Immature natural killer cell (primary cell): Measurements from ENCODE around the gene SENP8. TPM values are rescaled to one million over a fixed set of nuclear protein-coding genes. Genes with fewer than 3 reads are reported as not detected.
"Not testable (repeated sequence)": the region's sequence is repeated elsewhere in the genome, so short reads cannot be mapped to it uniquely, and the experiment has no call there.

Source experiments
- DNase-seq, 3 donors: peaks; one replicate each; pipeline ENCODE4 v3.0.0; 2022; ENCODE audit warnings: mixed read lengths in 1 of 3
- H3K27ac Mint-ChIP-seq, 6 donors: one replicate each; pipeline ENCODE4 v1.8.0; 2020; ENCODE audit warnings: mixed read lengths in 6 of 6, mild to moderate bottlenecking in 5 of 6, inconsistent platforms in 4 of 6, moderate library complexity in 3 of 6
- H3K27me3 Mint-ChIP-seq, 3 donors: one replicate each; pipeline ENCODE4 v1.8.0; 2020 to 2021; ENCODE audit warnings: low read depth in 3 of 3, mild to moderate bottlenecking in 3 of 3, mixed read lengths in 3 of 3, moderate library complexity in 3 of 3, inconsistent platforms in 1 of 3
- H3K36me3 Mint-ChIP-seq, 3 donors: one replicate each; pipeline ENCODE4 v1.8.0; 2020; ENCODE audit warnings: mixed read lengths in 3 of 3, inconsistent platforms in 2 of 3, mild to moderate bottlenecking in 2 of 3
- H3K4me1 Mint-ChIP-seq, 2 donors: one replicate each; pipeline ENCODE4 v1.8.0; 2020; ENCODE audit warnings: inconsistent platforms in 2 of 2, mild to moderate bottlenecking in 2 of 2, mixed read lengths in 2 of 2, moderate library complexity in 1 of 2
- H3K4me3 Mint-ChIP-seq, 5 donors: one replicate each; pipeline ENCODE4 v1.8.0; 2020; ENCODE audit warnings: mild to moderate bottlenecking in 5 of 5, mixed read lengths in 5 of 5, inconsistent platforms in 3 of 5, moderate library complexity in 3 of 5
- H3K9me3 Mint-ChIP-seq, 6 donors: one replicate each; pipeline ENCODE4 v1.8.0; 2020; ENCODE audit warnings: mild to moderate bottlenecking in 6 of 6, mixed read lengths in 6 of 6, inconsistent platforms in 4 of 6, moderate library complexity in 3 of 6
- polyA plus RNA-seq, 3 donors: library from polyadenylated mRNA; unstranded; fragments of 300-500 nt; fragmentation: Illumina TruSeq; gene quantifications; one replicate each; pipeline ENCODE4 v1.2.3, GENCODE V29; 2021

SENP8 gene
- under 1 TPM in 2 of 3 donors, not detected in 1; 0.67 to 0.69 TPM for polyA plus RNA-seq

GRCh38 chr15:72118017-72118978, at the start of gene SENP8, which contains the start of gene MYO9A:
TSS of gene SENP8 (plus strand) at chr15:72118403. CDS start at chr15:72139624, 21,221 bp downstream.
TSS of gene MYO9A (minus strand) at chr15:72118150. CDS start at chr15:72046563, 71,587 bp downstream.
- Mint-ChIP-seq H3K4me1 (peaks cover 25% of the 10 kb centered on the region in 2 donors), H3K36me3 (no peaks in the 10 kb centered on the region), H3K9me3 (no peaks in the 10 kb centered on the region), H3K4me3 (peak within 1 kb of the TSS; percentile 95 to 98 (median 97)), H3K27me3 (peaks cover 3 to 11% (median 11%) of the 10 kb centered on the region in 3 donors), H3K27ac (peak within 1 kb of the TSS; percentile 95 to 99 (median 97))
- peak; percentile 97 to 98 (median 98) for DNase-seq

DNA sequence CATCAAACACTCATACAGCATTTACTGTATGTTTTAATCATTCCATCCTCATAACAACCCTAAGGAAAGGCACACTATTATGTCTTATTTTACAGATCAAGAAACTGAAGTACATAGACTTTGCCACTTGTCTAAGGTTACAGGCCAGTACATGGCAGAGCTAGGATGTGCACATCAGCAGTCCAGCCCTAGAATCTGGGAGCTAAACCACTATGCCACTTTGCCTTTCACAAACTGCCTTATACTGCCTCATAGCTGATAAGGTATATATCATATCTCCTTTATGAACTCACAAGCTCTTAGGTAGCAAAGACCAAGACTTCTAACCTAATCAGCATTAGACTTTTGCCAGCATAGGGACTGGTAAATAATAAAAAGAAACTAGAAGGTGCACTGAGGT, 49.3 kb upstream of the SENP8 start:
- no peak for DNase-seq
- Mint-ChIP-seq H3K27ac (no peak overlapping the region), H3K4me1 (peaks cover 5% of the 10 kb centered on the region in 2 donors), H3K36me3 (peaks cover 0 to 6% (median 1%) of the 10 kb centered on the region in 3 donors), H3K4me3 (no peak overlapping the region), H3K9me3 (no peaks in the 10 kb centered on the region), H3K27me3 (no peaks in the 10 kb centered on the region)

DNA sequence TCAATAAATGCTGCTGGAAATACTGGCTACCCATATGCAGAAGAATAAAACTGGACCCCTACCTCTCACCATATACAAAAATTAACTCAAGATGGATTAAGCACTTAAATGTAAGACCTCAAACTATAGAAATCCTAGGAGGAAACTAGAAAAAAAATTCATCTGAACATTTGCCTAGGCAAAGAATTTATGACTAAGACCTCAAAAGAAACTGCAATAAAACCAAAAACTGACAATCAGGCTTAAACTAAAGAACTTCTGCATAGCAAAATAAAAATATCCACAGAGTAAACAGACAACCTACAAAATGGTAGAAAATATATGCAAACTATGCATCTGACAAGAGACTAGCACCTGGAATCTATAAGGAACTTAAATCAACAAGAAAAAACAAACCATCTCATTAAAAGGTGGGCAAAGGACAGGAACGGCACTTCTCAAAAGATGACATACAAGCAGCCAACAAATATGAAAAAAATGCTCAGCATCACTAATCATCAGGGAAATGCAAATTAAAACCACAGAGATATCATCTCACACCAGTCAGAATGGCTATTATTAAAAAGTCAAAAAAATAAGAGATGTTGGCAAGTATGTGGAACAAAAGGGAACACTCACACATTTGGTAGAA, 47.3 kb upstream of the SENP8 start:
- H3K27me3 Mint-ChIP-seq, result peaks cover 0 to 2% (median 0%) of the 10 kb centered on the region in 3 donors
- no peak for DNase-seq
- H3K27ac Mint-ChIP-seq, result peak overlapping the region in 1 of 6 donors; percentile 10
- no peak overlapping the region for H3K4me3 Mint-ChIP-seq
- H3K4me1 Mint-ChIP-seq, result peaks cover 8 to 11% of the 10 kb centered on the region in 2 donors
- no peaks in the 10 kb centered on the region for H3K9me3 Mint-ChIP-seq
- no peaks in the 10 kb centered on the region for H3K36me3 Mint-ChIP-seq

DNA sequence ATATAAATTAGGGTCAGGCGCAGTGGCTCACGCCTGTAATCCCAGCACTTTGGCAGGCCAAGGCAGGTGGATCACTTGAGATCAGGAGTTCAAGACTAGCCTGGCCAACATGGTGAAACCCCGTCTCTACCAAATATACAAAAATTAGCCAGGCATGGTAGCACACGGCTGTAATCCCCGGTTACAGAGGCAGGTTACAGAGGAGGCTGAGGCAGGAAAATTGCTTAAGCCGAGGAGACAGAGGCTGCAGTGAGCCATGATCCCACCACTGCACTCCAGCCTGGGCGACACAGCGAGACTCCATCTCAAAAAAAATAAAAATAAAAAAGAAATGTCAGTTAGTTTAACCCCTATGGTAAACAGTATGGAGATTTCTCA, 46.8 kb upstream of the SENP8 start:
- not testable (repeated sequence) for H3K27ac Mint-ChIP-seq, H3K4me3 Mint-ChIP-seq, H3K9me3 Mint-ChIP-seq, H3K36me3 Mint-ChIP-seq, H3K27me3 Mint-ChIP-seq, DNase-seq
- peaks cover 8 to 12% of the 10 kb centered on the region in 2 donors for H3K4me1 Mint-ChIP-seq

- no peak for DNase-seq
- H3K27ac Mint-ChIP-seq, result no peak overlapping the region
- peaks cover 0 to 2% (median 0%) of the 10 kb centered on the region in 3 donors for H3K27me3 Mint-ChIP-seq
- H3K9me3 Mint-ChIP-seq, result no peaks in the 10 kb centered on the region
- H3K36me3 Mint-ChIP-seq, result no peaks in the 10 kb centered on the region
- H3K4me1 Mint-ChIP-seq, result peaks cover 19 to 30% of the 10 kb centered on the region in 2 donors
- H3K4me3 Mint-ChIP-seq, result no peak overlapping the region
These were observed 43.7 kb upstream of the SENP8 start for GRCh38 chr15:72074335-72075060.

DNA sequence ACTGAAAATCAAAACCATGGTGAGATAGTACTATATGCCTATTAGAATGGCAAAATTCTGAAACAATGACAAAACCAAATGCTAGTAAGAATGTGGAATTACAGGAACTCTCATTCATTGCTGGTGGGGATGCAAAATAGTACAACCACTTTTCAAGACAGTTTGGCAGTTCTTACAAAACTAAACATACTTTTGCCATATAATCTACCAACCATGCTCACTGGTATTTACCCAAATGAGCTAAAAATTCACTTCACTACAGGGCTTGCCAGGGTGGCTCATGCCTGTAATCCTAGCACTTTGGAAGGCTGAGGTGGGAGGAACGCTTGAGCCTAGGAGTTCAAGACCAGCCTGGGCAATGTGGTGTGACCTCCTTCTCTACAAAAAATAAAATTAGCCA, 40.3 kb upstream of the SENP8 start:
- no peak overlapping the region for H3K4me3 Mint-ChIP-seq
- H3K27me3 Mint-ChIP-seq, result peaks cover 0 to 2% (median 0%) of the 10 kb centered on the region in 3 donors
- no peak for DNase-seq
- H3K9me3 Mint-ChIP-seq, result no peaks in the 10 kb centered on the region
- no peaks in the 10 kb centered on the region for H3K36me3 Mint-ChIP-seq
- H3K4me1 Mint-ChIP-seq, result peaks cover 14 to 30% of the 10 kb centered on the region in 2 donors
- H3K27ac Mint-ChIP-seq, result no peak overlapping the region

DNA sequence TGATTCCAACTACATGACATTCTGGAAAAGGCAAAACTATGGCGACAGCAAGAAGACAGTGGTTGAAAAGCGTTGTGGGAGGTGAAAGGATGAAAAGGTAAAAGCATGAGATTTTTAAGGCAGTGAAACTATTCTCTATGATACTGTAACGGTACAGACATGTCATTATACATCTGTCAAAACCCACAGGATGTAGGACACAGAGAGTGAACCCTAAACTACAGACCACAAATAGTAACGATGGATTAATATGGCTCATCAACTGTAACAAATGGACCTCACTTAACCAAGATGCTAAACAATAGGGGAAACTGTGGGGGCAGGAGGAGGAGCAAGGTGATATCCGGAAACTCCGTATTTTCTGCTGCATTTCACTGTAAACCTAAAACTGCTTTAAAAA, 39.3 kb upstream of the SENP8 start:
- DNase-seq, result peak in 1 of 3 donors; percentile 2
- Mint-ChIP-seq H3K9me3 (no peaks in the 10 kb centered on the region), H3K36me3 (peaks cover 0 to 5% (median 0%) of the 10 kb centered on the region in 3 donors), H3K27me3 (peaks cover 0 to 2% (median 0%) of the 10 kb centered on the region in 3 donors), H3K27ac (no peak overlapping the region), H3K4me1 (peaks cover 14 to 30% of the 10 kb centered on the region in 2 donors), H3K4me3 (peak overlapping the region in 1 of 5 donors; percentile 27)

GRCh38 chr15:72082176-72082575, 36.0 kb upstream of the SENP8 start:
- H3K27me3 Mint-ChIP-seq, result no peaks in the 10 kb centered on the region
- no peak overlapping the region for H3K4me3 Mint-ChIP-seq
- no peaks in the 10 kb centered on the region for H3K9me3 Mint-ChIP-seq
- H3K36me3 Mint-ChIP-seq, result peaks cover 0 to 5% (median 4%) of the 10 kb centered on the region in 3 donors
- H3K27ac Mint-ChIP-seq, result no peak overlapping the region
- no peak for DNase-seq
- peaks cover 11 to 20% of the 10 kb centered on the region in 2 donors for H3K4me1 Mint-ChIP-seq

DNA sequence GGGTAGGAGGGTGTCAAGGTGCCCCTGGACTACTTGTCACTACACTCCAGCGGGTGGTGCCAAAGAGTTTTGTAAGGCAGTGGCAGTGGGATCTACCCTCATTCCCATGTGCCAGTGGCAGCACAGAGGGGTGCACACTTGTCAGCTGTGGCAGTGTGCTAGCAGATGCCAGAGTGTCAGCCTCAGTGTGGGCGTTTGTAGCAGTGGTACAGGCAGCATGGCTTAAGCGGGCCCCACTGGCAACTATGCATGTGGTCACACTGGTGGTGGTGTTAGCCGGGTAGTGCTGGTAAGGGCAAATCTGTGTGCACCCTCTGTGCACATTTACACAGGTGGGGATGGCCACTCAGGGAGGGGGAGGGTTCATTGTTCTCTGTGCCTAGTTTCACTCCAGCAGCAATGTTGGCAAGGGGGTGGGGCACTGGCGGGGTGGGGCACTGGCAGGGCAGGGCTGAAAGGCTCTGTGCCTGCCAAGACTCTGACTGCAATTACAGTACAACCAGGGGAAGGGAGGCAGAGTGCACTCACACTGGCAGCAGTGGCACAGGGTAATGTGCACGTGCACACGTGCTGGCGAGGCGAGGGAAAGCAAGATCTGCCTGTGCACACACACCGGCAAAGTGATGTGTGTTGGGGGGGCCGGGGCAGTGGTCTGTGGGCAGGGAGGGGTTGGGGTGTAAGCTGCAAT, 32.0 kb upstream of the SENP8 start:
- Mint-ChIP-seq H3K4me1 (peaks cover 13 to 22% of the 10 kb centered on the region in 2 donors), H3K4me3 (no peak overlapping the region), H3K9me3 (no peaks in the 10 kb centered on the region), H3K27me3 (no peaks in the 10 kb centered on the region), H3K27ac (no peak overlapping the region), H3K36me3 (peaks cover 3 to 11% (median 9%) of the 10 kb centered on the region in 3 donors)
- DNase-seq, result no peak

GRCh38 chr15:72086920-72087648, 31.1 kb upstream of the SENP8 start:
- Mint-ChIP-seq H3K27ac (no peak overlapping the region), H3K4me3 (no peak overlapping the region), H3K4me1 (peaks cover 13 to 30% of the 10 kb centered on the region in 2 donors), H3K9me3 (no peaks in the 10 kb centered on the region), H3K36me3 (peaks cover 3 to 11% (median 9%) of the 10 kb centered on the region in 3 donors), H3K27me3 (no peaks in the 10 kb centered on the region)
- DNase-seq, result no peak

DNA sequence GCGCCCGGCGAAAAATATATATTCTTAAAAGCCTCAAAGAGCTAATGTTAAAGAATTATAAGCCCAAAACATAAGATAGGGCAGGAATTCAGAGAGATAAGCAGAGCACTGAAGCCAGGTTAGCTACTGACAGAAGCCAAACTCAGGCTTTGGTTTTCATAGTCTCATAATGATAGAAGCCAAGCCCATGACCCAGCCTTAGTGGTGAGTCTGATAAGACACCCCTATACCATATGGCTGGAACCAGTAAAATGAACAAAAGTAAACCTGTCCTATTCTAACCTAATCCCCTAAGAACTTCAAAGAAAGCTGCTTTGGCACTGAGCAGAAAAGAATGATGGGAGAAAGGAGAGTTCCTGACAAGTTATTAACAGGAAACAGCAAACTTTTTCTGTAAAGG, 26.2 kb upstream of the SENP8 start:
- no peak overlapping the region for H3K27ac Mint-ChIP-seq
- H3K36me3 Mint-ChIP-seq, result peaks cover 3 to 6% (median 4%) of the 10 kb centered on the region in 3 donors

DNA sequence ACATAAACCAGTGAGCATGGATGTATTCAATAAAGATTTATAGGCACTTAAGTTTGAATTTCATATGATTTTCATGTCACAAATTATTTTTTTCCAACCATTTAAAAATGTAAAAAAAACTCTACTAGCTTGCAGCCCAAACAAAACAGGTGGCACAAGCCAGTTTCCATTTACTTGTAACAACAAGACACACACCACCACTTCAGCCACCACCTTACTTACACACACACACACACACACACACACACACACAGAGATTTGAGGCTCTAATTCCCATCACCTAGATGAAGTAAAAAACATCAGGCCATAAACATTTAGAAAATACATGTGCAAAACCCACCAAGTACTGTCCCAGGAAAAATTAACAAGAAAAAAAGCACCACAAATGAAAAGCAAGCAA, 25.5 kb upstream of the SENP8 start:
- no peaks in the 10 kb centered on the region for H3K9me3 Mint-ChIP-seq
- H3K4me3 Mint-ChIP-seq, result no peak overlapping the region
- peak overlapping the region in 1 of 6 donors; percentile 3 for H3K27ac Mint-ChIP-seq
- H3K36me3 Mint-ChIP-seq, result peaks cover 1 to 3% (median 2%) of the 10 kb centered on the region in 3 donors
- H3K4me1 Mint-ChIP-seq, result peaks cover 13 to 36% of the 10 kb centered on the region in 2 donors
- H3K27me3 Mint-ChIP-seq, result no peaks in the 10 kb centered on the region
- DNase-seq, result no peak

More for the DNA sequence above, 26.2 kb upstream of the SENP8 start:
- Mint-ChIP-seq H3K4me3 (no peak overlapping the region), H3K9me3 (no peaks in the 10 kb centered on the region), H3K27me3 (no peaks in the 10 kb centered on the region), H3K4me1 (peaks cover 13 to 40% of the 10 kb centered on the region in 2 donors)
- no peak for DNase-seq
